HL-60 (cell line): ENCODE measurements around the gene XPNPEP2.

Experiments
- POLR2AphosphoS5 ChIP-seq: IDR thresholded peaks from 2 replicates; pipeline ENCODE4 v1.6.1; 2012; ENCODE audit warnings: low read depth
- SPI1 ChIP-seq: IDR thresholded peaks from 2 replicates; pipeline ENCODE4 v1.6.1; 2012; ENCODE audit warnings: low read depth, mild to moderate bottlenecking, borderline replicate concordance
- TF ChIP-seq, protein P1 (sequence below): IDR thresholded peaks from 2 replicates; pipeline ENCODE4 v1.6.1; 2012; ENCODE audit warnings: low read depth; ENCODE audit not compliant: insufficient replicate concordance

DNA sequence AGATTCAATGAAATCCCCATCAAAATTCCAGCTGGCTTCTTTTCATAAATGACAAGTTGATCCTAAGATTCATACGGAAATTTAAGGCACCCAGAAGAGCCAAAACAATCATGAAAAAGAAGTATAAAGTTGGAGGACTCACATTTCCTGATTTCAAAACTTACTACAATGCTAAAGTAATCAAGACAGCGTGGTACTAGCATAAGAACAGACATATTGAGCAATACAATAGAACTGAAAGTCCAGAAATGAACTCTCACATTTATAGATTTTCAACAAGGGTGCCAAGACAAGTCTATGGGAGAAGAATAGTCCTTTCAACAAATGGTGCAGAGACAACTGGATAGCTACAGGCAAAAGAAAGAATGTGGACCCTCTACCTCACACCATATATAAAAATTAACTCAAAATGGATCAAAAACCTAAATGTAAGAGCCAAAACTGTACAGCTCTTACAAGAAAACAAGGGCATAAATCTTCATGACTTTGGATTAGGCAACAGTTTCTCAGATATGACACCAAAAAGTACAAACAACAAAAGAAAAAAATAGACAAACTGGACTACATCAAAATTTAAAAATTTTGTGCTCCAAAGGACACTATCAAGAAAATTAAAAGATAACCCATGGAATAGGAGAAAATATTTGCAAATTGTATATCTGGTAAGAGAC lies 69.5 kb downstream of the XPNPEP2 start:
- TF ChIP-seq SPI1 (no peak), POLR2AphosphoS5 (no peak)
- TF ChIP-seq, protein P1, sequence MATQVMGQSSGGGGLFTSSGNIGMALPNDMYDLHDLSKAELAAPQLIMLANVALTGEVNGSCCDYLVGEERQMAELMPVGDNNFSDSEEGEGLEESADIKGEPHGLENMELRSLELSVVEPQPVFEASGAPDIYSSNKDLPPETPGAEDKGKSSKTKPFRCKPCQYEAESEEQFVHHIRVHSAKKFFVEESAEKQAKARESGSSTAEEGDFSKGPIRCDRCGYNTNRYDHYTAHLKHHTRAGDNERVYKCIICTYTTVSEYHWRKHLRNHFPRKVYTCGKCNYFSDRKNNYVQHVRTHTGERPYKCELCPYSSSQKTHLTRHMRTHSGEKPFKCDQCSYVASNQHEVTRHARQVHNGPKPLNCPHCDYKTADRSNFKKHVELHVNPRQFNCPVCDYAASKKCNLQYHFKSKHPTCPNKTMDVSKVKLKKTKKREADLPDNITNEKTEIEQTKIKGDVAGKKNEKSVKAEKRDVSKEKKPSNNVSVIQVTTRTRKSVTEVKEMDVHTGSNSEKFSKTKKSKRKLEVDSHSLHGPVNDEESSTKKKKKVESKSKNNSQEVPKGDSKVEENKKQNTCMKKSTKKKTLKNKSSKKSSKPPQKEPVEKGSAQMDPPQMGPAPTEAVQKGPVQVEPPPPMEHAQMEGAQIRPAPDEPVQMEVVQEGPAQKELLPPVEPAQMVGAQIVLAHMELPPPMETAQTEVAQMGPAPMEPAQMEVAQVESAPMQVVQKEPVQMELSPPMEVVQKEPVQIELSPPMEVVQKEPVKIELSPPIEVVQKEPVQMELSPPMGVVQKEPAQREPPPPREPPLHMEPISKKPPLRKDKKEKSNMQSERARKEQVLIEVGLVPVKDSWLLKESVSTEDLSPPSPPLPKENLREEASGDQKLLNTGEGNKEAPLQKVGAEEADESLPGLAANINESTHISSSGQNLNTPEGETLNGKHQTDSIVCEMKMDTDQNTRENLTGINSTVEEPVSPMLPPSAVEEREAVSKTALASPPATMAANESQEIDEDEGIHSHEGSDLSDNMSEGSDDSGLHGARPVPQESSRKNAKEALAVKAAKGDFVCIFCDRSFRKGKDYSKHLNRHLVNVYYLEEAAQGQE, result no peak
